ENCODE data around the gene KCNC1. TPM values are rescaled to one million over a fixed set of nuclear protein-coding genes. Genes with fewer than 3 reads are reported as not detected.

KCNC1 gene
- total and polyA plus RNA-seq, 4 donors, result 3.8 to 48.7 (median 31.0) TPM

DNA sequence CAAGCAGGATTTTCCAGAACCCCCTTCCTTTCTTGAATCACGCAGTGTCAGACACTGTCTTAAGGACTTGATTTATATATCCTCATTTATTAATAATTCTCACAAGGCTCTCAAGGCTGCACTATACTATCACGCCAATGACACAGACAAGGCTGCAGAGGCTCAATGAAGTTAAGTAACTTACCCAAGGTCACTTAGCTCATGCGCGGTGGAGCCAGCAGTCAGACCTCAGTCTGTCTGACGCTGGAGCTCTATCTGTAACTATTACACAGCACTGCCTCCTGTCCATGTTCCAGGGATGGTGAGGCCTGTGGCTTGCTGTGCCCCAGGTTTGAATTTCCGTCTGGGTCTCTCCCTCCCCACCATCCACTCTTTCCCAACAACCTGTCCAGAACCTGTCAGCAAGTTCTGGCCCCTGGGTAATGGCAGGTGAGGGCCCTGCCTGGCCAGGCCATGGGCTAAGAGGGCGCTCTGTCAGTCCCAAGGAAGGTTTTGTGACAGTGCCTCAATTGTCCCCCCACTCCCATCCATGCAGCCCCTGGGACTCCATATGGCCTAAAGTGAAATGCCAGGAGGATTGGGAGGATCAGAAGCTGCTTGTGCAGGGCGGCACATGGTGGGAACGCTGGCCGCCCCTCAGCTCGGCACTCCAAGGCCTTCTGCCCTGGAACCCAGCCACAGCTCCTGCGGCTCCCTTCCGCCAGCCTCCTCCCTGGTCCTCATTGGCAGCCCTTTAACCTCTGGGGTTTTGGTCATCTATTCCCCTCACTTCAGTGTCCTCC lies 8.6 kb downstream of the KCNC1 start:
- Histone ChIP-seq H3K27me3 (ENCODE audit: control insufficient read depth, insufficient read depth, low read length) (no peaks in the 10 kb centered on the region), H3K36me3 (ENCODE audit: control insufficient read depth, insufficient read depth, low read length) (peaks cover 52% of the 10 kb centered on the region), H3K27ac (ENCODE audit: low read depth, low read length) (no peak overlapping the region), H3K4me3 (ENCODE audit: low read depth, low read length) (no peak overlapping the region), H3K4me1 (ENCODE audit: control insufficient read depth, insufficient read depth, low read length) (peaks cover 21% of the 10 kb centered on the region), H3K9me3 (ENCODE audit: control insufficient read depth, insufficient read depth, low read length) (no peaks in the 10 kb centered on the region)
- whole genome bisulfite sequencing (ENCODE audit: insufficient coverage), result 84% methylated on average over 12 of the region's 13 CpGs
- no peak for DNase-seq (ENCODE audit: low read depth in 4 of 6, low spot score in 6 of 6)

DNA sequence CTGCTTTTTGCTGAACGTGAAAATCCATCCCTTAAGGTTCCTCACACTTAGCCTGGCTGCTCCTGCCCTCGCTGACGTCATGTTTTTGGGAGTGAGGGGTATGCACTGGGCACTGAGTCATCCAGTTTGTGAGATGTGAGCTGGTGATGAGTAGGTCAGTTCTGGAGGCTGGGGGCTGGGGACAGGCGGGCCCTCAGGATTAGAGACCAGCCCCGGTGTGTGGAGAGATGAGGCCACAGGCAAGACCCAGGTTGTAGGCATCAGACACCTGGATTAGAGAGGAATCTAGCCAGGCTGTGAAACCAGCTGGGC lies 9.2 kb downstream of the KCNC1 start:
- WGBS (ENCODE audit: insufficient coverage), result 86% methylated on average over 2 of the region's 5 CpGs
- DNase-seq (ENCODE audit: low read depth in 4 of 6, low spot score in 6 of 6), result no peak
- H3K4me3 ChIP-seq (ENCODE audit: low read depth, low read length), result no peak overlapping the region

DNA sequence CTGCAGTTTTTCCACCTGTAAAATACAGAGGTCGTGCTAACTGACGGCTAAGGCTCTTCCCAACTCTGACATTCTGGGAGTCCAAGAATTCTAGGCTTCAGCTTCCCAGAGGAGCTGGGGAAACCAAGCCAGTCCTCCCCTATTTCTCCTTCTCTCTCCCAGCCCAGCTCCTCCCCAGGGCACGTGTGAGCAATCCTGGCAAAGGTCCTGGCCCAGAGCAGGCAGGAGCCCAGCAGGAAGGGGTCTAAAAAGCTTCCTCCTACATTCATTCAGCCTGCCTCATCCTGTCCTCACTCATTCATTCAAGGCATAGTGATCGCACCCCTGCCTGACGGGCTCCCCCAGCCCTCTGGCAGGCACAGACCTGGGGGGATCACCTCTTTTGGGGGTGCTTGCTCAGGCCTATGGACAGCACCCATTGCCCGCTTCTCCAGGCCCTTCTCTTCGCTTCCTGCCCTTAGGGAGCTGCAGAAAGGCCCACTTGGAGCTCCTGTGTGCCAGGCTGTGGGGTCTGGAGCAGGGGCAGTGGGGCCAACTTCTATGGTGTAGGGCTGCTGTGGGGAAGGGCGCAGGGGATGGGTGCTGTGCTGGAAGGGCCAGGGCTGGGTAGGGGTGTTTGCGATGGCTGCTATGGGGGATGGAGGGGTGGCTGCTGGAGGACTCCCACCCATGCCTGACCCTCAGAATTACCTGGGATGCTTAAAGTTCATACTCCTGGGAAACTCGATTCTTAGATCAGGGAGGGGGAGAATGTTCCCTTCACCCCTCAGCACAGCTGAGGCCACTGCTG lies 9.8 kb downstream of the KCNC1 start:
- WGBS (ENCODE audit: insufficient coverage), result 72% methylated on average over 7 of the region's 10 CpGs
- H3K4me3 ChIP-seq (ENCODE audit: low read depth, low read length), result no peak overlapping the region
- H3K9me3 ChIP-seq (ENCODE audit: control insufficient read depth, insufficient read depth, low read length), result no peaks in the 10 kb centered on the region
- H3K27me3 ChIP-seq (ENCODE audit: control insufficient read depth, insufficient read depth, low read length), result no peaks in the 10 kb centered on the region
- H3K27ac ChIP-seq (ENCODE audit: low read depth, low read length), result no peak overlapping the region
- peaks cover 60% of the 10 kb centered on the region for H3K36me3 ChIP-seq (ENCODE audit: control insufficient read depth, insufficient read depth, low read length)
- H3K4me1 ChIP-seq (ENCODE audit: control insufficient read depth, insufficient read depth, low read length), result peaks cover 17% of the 10 kb centered on the region
- no peak for DNase-seq (ENCODE audit: low read depth in 4 of 6, low spot score in 6 of 6)

More for the DNA sequence above, 9.2 kb downstream of the KCNC1 start:
- H3K36me3 ChIP-seq (ENCODE audit: control insufficient read depth, insufficient read depth, low read length), result peaks cover 56% of the 10 kb centered on the region
- peaks cover 15% of the 10 kb centered on the region for H3K4me1 ChIP-seq (ENCODE audit: control insufficient read depth, insufficient read depth, low read length)
- no peaks in the 10 kb centered on the region for H3K27me3 ChIP-seq (ENCODE audit: control insufficient read depth, insufficient read depth, low read length)
- H3K9me3 ChIP-seq (ENCODE audit: control insufficient read depth, insufficient read depth, low read length), result no peaks in the 10 kb centered on the region
- H3K27ac ChIP-seq (ENCODE audit: low read depth, low read length), result no peak overlapping the region

DNA sequence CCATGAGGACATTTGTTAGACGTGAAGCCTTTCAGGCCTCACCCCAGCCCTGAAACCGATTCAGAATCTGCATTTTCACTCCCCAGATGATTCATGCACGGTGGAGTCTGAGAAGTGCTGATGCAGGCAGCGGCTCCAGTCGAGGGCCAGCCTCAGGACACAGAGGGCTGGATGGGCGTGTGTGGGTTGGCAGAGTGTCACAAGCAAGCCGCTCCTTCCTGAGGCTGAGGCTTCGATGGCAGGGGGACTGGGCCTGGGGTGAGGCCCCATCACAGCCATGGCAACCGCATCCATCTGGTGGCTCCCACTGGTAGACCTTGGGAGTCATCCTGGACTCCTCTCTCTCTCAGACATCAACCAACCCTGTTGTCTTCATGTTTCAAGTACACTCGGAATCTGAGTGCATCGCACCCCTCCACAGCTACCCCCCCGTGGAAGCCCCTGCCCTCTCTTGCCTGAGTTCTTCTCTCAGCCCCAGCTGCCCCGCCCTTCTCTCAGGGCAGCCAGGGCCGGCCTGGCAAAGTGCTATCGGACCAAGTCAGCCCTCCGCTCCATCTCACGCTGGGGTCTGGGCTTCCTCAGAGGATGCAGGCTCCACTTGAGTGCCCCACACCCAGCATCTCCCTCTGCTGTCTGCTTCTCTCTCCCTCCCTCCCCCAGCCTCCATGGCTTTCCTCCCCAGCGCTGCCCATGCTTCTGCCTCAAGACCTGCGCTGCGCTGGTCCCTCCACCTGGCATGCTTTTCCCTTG lies 10.6 kb downstream of the KCNC1 start:
- no peak overlapping the region for H3K4me3 ChIP-seq (ENCODE audit: low read depth, low read length)
- H3K4me1 ChIP-seq (ENCODE audit: control insufficient read depth, insufficient read depth, low read length), result peaks cover 21% of the 10 kb centered on the region
- no peaks in the 10 kb centered on the region for H3K27me3 ChIP-seq (ENCODE audit: control insufficient read depth, insufficient read depth, low read length)
- H3K36me3 ChIP-seq (ENCODE audit: control insufficient read depth, insufficient read depth, low read length), result peaks cover 62% of the 10 kb centered on the region
- 85% methylated on average over 20 of the region's 20 CpGs for WGBS (ENCODE audit: insufficient coverage)
- no peak overlapping the region for H3K27ac ChIP-seq (ENCODE audit: low read depth, low read length)
- DNase-seq (ENCODE audit: low read depth in 4 of 6, low spot score in 6 of 6), result no peak
- no peaks in the 10 kb centered on the region for H3K9me3 ChIP-seq (ENCODE audit: control insufficient read depth, insufficient read depth, low read length)

DNA sequence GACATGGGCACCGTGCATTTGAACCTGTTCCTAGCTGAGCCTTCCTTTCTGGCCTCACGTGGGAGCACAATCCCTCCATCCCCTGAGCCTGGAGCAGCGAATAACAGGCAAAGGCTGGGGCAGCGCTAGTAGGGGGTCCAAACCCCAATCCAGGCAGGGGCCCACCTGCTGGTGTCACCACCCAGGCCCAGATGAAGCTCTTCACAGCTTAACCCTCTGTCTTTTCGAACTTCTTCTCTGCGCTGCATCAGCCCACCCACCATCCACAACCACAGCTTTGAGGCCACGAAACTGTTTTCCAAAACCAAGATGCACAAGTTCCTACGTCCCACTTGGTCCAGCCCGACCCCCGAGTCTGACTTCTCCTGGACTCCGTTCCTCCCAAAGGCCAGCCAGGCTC lies 11.5 kb downstream of the KCNC1 start:
- peaks cover 21% of the 10 kb centered on the region for H3K4me1 ChIP-seq (ENCODE audit: control insufficient read depth, insufficient read depth, low read length)
- H3K4me3 ChIP-seq (ENCODE audit: low read depth, low read length), result no peak overlapping the region
- no peaks in the 10 kb centered on the region for H3K27me3 ChIP-seq (ENCODE audit: control insufficient read depth, insufficient read depth, low read length)
- H3K9me3 ChIP-seq (ENCODE audit: control insufficient read depth, insufficient read depth, low read length), result no peaks in the 10 kb centered on the region
- H3K27ac ChIP-seq (ENCODE audit: low read depth, low read length), result no peak overlapping the region
- peaks cover 54% of the 10 kb centered on the region for H3K36me3 ChIP-seq (ENCODE audit: control insufficient read depth, insufficient read depth, low read length)
- WGBS (ENCODE audit: insufficient coverage), result 90% methylated on average over 11 of the region's 11 CpGs
- DNase-seq (ENCODE audit: low read depth in 4 of 6, low spot score in 6 of 6), result no peak

DNA sequence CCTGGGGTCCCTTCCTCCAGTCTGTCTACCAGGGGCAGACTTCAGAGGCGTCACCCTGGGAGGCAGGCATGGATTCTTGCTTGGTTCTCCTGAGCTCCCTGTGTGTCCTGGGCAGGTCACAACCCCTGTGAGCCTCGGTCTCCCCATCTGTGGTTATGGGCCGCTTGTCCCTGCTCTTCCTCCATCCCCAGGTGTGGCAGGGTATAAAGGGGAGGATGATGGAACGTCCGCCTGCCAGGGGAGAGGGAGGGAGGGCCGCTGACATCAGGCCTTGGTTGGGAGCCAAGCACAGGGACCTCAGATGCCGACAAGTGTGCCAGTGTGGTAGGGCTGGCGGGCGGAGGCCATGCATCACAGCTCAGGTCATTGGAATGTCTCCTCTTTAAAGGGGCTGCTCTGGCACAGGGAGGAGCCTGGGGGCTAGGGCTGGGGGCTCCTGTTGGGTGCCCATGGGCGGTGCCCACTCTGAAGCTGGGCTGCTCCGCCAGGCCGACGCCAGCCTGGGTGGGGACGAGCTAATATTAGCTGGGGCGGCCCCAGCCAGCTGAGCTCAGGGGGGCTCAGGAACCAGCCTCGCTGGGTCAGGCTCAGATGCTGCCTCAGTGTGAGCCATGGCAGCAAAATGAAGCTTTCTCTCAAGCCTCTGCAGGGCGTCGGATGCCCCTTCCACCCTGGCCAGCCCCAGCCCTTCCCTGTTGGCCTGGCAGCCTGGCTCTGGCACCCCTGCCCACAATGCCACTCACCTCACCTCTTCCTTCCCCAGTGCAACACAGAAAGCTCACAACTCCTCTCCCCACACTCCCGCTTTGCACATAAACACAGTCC lies 12.8 kb downstream of the KCNC1 start:
- no peak for DNase-seq (ENCODE audit: low read depth in 4 of 6, low spot score in 6 of 6)
- Histone ChIP-seq H3K36me3 (ENCODE audit: control insufficient read depth, insufficient read depth, low read length) (peaks cover 46% of the 10 kb centered on the region), H3K27ac (ENCODE audit: low read depth, low read length) (no peak overlapping the region), H3K4me1 (ENCODE audit: control insufficient read depth, insufficient read depth, low read length) (peaks cover 31% of the 10 kb centered on the region), H3K9me3 (ENCODE audit: control insufficient read depth, insufficient read depth, low read length) (no peaks in the 10 kb centered on the region), H3K27me3 (ENCODE audit: control insufficient read depth, insufficient read depth, low read length) (no peaks in the 10 kb centered on the region), H3K4me3 (ENCODE audit: low read depth, low read length) (no peak overlapping the region)
- WGBS (ENCODE audit: insufficient coverage), result 83% methylated on average over 18 of the region's 19 CpGs

DNA sequence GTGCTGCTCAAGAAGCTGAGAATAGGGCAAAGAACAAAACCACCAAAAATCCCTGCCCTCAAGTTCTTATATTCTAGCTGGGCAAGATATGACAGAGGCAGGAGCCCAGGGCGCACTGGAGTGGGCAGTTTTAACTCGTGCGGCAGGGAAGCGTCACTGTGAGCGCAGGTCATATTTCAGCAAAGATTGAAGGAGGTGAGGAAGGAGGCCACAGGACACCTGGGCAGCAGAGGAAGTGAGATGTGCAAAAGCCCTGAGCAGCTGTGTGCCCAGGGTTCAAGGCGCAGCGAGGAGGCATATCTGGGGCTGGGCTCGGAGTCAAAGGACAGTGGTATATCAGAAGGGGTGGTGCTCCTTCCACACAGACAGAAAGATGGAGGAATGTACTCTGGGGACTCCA lies 13.5 kb downstream of the KCNC1 start:
- no peak for DNase-seq (ENCODE audit: low read depth in 4 of 6, low spot score in 6 of 6)
- Histone ChIP-seq H3K9me3 (ENCODE audit: control insufficient read depth, insufficient read depth, low read length) (no peaks in the 10 kb centered on the region), H3K27ac (ENCODE audit: low read depth, low read length) (no peak overlapping the region), H3K4me1 (ENCODE audit: control insufficient read depth, insufficient read depth, low read length) (peaks cover 31% of the 10 kb centered on the region), H3K4me3 (ENCODE audit: low read depth, low read length) (no peak overlapping the region), H3K27me3 (ENCODE audit: control insufficient read depth, insufficient read depth, low read length) (no peaks in the 10 kb centered on the region), H3K36me3 (ENCODE audit: control insufficient read depth, insufficient read depth, low read length) (peaks cover 45% of the 10 kb centered on the region)
- 90% methylated on average over 8 of the region's 8 CpGs for whole genome bisulfite sequencing (ENCODE audit: insufficient coverage)

DNA sequence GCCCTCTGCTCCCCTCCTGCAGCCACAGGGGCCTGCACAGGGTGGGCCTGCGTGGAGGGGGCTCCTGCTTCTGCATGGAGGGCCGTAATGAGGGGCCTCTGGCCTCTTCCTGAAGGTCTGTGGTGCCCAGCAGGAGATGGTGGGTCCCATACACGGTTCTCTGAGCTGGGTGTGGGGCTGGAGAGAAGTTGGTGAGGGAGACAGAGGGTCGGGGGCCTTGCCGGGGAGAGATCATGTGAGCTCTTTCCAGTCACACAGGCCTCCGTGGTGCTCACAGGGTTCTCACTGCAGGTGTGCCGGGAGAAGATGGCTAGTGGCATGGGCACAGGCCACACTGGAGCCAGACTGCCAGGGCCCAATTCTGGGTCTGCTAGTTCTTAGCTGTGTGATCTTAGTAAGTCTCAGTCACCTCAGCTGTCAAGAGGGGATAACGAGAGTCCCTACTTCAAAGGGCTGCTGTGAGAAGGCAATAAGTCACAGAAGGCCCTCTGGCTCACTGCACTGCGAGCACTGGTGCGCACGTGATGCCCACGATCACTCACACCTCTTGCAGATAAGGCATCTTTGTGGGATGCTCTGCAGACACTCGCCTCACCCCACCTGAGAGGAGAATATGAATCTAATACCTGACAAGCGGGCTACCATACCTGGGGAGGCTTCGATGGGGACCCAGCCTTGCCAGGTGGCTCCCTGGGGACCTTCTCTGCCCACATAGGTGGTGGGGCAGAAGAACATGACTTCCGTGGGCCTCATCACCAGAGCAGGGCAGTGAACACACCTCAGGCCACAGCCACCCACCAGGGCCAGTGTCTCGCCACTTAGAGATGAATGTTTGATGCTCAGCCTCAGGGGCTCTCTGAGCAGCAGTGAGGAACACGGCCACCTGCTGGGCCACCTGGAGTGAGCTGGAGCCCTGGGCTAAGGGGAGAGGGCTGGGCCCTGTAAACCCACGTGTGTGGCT lies 14.5 kb downstream of the KCNC1 start:
- Histone ChIP-seq H3K27me3 (ENCODE audit: control insufficient read depth, insufficient read depth, low read length) (no peaks in the 10 kb centered on the region), H3K4me1 (ENCODE audit: control insufficient read depth, insufficient read depth, low read length) (peaks cover 31% of the 10 kb centered on the region), H3K4me3 (ENCODE audit: low read depth, low read length) (no peak overlapping the region), H3K9me3 (ENCODE audit: control insufficient read depth, insufficient read depth, low read length) (no peaks in the 10 kb centered on the region), H3K36me3 (ENCODE audit: control insufficient read depth, insufficient read depth, low read length) (peaks cover 40% of the 10 kb centered on the region), H3K27ac (ENCODE audit: low read depth, low read length) (no peak overlapping the region)
- WGBS (ENCODE audit: insufficient coverage), result 82% methylated on average over 18 of the region's 19 CpGs
- no peak for DNase-seq (ENCODE audit: low read depth in 4 of 6, low spot score in 6 of 6)

All from spinal cord (tissue), 10 donors.